Measurements from ENCODE around the gene FNTB. TPM values are rescaled to one million over a fixed set of nuclear protein-coding genes. Genes with fewer than 3 reads are reported as not detected.
"Not testable (repeated sequence)": the region's sequence is repeated elsewhere in the genome, so short reads cannot be mapped to it uniquely, and the experiment has no call there.

FNTB gene
- total RNA-seq, 1 experiment from 2014 or later: 17.9 TPM

GRCh38 chr14:65012353-65012752, 25.7 kb downstream of the FNTB start:
- DNase-seq (ENCODE audit: low read depth): no peak

GRCh38 chr14:65015391-65015790, 28.7 kb downstream of the FNTB start:
- no peak for DNase-seq (ENCODE audit: low read depth)

DNA sequence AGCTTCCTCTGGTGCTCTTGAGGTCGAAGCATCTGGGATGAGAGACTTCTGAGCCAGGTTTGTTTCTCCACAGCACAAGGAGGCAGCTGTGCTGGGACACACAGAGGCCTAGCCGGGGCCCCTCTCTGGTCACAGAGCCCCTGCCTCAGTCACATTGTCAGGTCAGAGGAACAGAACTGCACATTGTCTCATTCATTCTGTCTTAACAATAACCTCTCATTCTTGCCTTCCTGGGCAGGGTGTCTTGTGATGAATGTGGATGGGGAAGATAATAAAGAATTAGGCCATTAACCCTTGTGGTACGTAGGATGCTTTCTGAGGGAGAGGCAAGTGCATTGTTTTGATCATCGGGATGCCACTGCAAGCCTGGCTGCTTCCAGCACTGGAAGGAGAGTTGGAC, 29.8 kb downstream of the FNTB start:
- DNase-seq (ENCODE audit: low read depth): no peak

GRCh38 chr14:65019944-65020566, 33.4 kb downstream of the FNTB start:
- DNase-seq (ENCODE audit: low read depth): peak; percentile 72

DNA sequence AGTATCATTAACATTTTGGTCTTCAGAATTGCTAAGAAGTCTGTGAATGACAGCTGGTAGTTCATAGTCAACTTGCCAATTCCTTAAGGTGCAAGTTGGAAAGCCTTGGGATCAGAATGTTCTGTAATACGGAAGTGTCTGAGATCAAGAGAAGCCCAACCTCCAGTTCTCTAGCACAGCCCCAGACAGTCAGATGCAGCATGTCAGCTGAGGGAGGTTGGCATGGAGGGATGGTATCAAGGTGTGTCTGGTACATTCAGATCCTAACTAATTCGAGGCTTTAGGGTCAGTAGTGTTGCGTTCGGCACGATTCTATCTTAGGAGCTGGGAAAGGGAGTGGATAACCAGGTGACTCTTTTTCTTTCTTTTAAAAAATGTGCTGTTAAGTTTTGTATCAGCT, 38.3 kb downstream of the FNTB start:
- DNase-seq (ENCODE audit: low read depth): no peak

GRCh38 chr14:65025818-65026217, 39.1 kb downstream of the FNTB start:
- DNase-seq (ENCODE audit: low read depth): no peak

DNA sequence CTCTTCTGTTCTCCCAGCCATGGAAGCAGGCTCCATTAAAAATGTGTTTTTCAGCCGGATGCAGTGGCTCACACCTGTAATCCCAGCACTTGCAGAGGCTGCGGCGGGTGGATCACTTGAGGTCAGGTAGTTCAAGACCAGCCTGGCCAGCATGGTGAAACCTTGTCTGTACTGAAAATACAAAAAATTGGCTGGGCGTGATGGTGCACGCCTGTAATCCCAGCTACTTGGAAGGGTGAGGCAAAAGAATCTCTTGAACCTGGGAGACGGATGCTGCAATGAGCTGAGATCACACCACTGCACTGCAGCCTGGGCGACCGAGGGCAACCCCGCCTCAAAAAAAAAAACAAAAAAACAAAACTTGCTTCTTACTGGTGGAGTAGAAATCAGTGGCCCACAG, 39.8 kb downstream of the FNTB start:
- no peak for DNase-seq (ENCODE audit: low read depth)

DNA sequence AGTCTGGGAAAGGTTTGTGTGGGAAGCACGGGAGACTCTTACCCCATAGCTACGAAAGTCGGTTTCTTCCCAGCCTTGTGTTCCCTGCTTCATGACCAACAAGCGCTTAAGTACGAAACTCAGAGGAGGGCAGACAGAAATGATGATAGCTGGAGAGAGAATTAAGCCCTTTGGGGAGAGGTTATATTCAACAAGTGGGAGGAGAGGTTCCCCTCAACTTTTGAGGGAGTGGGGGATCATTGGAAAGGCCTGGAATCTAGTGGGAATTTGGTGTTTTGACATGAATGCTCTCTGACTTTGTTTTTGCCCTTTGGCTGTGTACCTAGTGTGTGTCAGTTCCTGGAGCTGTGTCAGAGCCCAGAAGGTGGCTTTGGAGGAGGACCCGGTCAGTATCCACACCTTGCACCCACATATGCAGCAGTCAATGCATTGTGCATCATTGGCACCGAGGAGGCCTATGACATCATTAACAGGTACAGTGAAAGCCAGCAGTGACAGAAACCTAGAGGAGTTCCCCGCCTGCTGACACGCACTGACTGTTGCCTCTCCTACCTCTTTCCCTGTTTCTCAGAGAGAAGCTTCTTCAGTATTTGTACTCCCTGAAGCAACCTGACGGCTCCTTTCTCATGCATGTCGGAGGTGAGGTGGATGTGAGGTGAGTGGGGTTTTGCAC, 40.6 kb downstream of the FNTB start:
- DNase-seq (ENCODE audit: low read depth): no peak

GRCh38 chr14:65028937-65029336, 42.2 kb downstream of the FNTB start:
- DNase-seq (ENCODE audit: low read depth): no peak

GRCh38 chr14:65031321-65031720, 44.6 kb downstream of the FNTB start:
- not testable (repeated sequence) for DNase-seq (ENCODE audit: low read depth)

DNA sequence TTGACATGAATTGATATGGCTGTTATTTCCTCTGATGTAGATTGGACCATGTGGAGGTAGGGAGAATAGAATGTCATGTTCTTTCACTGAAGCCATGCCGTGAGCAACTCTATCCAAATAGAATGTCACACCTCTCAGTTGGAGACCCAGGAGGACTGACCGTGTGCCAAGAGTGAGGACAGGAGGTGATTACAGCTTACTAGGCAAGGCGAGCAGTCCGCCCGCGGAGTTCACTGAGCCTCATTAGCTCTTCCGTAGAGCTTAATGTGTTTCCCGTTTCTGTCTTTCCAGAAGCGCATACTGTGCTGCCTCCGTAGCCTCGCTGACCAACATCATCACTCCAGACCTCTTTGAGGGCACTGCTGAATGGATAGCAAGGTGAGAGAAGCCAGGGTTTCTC, 45.6 kb downstream of the FNTB start:
- no peak for DNase-seq (ENCODE audit: low read depth)

GRCh38 chr14:65033181-65033580, 46.5 kb downstream of the FNTB start:
- DNase-seq (ENCODE audit: low read depth): no peak

DNA sequence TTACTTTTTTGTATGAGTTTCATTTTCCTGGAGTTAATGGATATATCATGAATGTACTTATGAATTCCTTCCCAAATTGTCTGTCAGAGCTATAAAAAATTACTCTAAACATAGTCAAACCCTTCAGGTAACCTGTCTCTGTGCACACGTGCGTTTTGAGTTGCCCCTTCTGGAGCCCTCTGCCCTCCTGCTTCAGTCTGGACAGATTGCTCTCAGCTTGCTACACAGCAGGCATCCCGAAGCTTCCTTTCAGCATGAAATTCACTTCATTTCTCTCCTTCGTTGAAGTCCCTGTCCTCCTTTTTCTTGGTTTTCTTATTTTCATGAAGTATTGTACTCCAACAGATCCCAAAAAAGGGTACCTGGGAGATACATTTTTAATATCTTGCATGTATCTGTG, 47.3 kb downstream of the FNTB start:
- no peak for DNase-seq (ENCODE audit: low read depth)

DNA sequence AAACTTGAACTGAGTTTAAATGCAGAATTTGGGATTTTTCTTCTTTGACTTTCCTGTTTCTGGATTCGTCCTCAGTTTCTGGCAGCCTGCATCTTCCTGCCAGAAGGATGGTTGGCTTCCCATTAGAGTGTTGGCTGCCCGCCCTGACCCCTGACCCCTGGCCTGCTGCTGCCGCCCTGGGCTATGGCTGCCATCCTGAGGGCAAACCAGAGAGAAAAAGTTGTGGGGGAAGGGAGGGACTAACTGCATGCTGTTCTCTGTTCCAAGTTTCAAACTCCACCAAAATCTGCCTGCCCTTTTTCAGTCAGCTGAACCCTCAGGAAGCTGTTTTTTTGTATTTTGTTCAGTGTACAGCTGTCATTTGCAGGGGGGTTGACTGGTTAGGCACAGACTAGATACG, 48.4 kb downstream of the FNTB start:
- peak; percentile 15 for DNase-seq (ENCODE audit: low read depth)

- no peak for DNase-seq (ENCODE audit: low read depth)
Observed at GRCh38 chr14:65038966-65039365, 52.3 kb downstream of the FNTB start.

DNA sequence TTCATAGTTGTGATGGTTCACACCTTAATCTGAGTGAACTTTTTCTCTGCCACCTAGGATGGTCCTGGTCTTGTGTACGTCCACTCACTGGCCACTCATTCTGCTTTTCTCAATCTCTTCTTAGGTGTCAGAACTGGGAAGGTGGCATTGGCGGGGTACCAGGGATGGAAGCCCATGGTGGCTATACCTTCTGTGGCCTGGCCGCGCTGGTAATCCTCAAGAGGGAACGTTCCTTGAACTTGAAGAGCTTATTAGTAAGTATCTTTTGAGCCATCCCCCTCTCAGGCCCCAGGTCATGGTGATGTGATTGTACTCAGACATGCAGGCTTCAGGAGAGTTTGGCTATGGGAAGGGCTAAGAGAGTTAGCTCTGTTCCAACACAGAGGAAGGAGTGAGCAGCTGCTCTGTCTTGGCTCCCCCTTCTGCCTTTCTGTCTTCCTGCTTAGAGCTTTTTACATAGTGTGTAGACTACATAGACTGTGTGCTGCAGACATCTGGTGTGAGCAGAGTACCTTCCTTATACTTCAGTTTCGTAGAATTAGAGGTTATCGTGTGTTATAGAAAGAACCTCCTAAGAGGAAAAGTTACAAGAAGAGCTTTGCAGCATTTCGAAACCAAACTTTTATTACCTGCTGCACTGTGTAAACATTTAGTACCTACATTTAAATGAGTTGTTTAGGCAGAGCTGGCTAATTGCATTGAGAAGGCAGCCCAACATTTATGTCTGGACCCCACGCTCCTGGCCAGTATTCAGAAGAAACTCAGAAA, 54.2 kb downstream of the FNTB start:
- DNase-seq (ENCODE audit: low read depth): no peak

GRCh38 chr14:65041434-65041915, 54.8 kb downstream of the FNTB start:
- no peak for DNase-seq (ENCODE audit: low read depth)

- DNase-seq (ENCODE audit: low read depth): no peak
Observed at GRCh38 chr14:65042296-65042695, 55.6 kb downstream of the FNTB start.

DNA sequence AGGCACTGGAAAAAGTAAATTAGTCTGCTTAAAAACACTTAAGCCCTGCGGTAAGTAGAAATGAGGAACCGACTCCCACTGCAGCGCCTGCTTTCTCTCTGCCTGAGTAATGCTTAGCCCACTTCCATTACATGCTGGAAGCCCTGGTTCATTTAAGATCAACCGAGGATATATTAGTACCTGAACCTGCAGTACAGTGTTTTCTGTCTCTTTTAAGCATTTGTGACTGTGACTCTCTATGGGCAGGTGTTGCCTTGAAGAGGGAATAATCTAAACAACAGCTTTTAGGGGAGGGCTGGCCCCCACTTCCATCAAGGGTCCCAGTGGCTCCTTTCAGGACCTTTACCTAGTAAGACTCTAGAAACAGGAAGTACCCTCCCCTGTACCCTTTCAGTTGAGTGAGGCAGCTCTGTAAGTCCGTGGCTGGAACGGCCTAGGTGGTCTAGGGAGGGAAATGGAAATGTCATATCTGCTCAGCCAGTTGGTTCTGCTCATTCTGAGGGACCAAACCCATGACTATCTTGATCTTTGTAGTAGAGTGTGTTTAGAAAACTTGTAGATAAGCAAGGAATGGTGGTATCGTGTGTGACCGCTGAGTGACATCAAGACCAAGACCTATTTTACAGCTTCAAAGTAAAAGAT, 56.2 kb downstream of the FNTB start:
- DNase-seq (ENCODE audit: low read depth): no peak

- no peak for DNase-seq (ENCODE audit: low read depth)
Observed at GRCh38 chr14:65043893-65044595, 57.3 kb downstream of the FNTB start.

GRCh38 chr14:65044596-65044959, 57.9 kb downstream of the FNTB start:
- DNase-seq (ENCODE audit: low read depth): no peak

DNA sequence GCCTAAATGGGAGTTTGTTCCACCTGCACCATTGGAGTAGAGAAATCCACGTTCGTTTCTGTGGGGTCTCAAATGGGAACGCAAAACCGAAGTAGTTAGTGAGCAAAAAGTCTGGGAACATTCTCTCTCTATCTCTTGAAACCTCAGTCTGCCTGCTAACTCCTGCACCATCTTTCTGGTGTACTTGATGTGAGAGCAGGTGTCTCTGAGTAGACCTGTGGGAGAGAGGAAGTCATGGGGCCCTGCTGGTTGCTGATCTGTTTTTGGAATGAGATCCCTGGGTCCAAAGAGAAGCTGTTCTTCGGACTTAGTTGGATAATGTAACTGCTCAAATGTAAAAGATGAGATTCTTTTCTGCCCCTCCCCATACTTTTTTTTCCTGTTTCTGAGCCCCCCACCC, 58.3 kb downstream of the FNTB start:
- no peak for DNase-seq (ENCODE audit: low read depth)
